ENCODE data around the gene SLC26A5. TPM values are rescaled to one million over a fixed set of nuclear protein-coding genes. Genes with fewer than 3 reads are reported as not detected.
A peak's percentile ranks its signal among the peaks of the same experiment; 100 is the strongest.

The SLC26A5 gene
- total RNA-seq, 4 donors from 2014 or later, result 0.20 to 0.42 TPM; not detected in 2

DNA sequence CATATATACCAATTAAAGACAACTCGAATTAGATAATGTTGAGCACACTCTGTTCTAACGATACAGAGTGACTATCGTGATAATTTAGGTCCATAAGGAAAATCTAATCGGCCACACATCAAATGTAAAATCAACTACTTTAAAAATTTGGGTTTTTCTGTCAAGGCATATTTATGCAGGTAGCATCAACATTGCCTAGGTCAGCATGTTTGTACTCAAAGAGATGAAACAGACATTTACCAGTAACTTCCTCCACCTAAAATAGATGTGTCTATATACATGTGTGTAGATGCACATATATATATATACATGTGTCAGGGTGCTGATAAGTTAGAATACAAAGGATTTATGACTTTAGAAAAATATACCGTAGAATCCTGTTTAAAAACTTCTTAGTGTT, 76.6 kb downstream of the SLC26A5 start:
- TF ChIP-seq, protein P1, sequence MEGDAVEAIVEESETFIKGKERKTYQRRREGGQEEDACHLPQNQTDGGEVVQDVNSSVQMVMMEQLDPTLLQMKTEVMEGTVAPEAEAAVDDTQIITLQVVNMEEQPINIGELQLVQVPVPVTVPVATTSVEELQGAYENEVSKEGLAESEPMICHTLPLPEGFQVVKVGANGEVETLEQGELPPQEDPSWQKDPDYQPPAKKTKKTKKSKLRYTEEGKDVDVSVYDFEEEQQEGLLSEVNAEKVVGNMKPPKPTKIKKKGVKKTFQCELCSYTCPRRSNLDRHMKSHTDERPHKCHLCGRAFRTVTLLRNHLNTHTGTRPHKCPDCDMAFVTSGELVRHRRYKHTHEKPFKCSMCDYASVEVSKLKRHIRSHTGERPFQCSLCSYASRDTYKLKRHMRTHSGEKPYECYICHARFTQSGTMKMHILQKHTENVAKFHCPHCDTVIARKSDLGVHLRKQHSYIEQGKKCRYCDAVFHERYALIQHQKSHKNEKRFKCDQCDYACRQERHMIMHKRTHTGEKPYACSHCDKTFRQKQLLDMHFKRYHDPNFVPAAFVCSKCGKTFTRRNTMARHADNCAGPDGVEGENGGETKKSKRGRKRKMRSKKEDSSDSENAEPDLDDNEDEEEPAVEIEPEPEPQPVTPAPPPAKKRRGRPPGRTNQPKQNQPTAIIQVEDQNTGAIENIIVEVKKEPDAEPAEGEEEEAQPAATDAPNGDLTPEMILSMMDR (IDR thresholded peaks at IDR 0.05), result no peak
- TF ChIP-seq POLR2A (IDR thresholded peaks at IDR 0.05) (no peak), EP300 (IDR thresholded peaks at IDR 0.05) (no peak)

DNA sequence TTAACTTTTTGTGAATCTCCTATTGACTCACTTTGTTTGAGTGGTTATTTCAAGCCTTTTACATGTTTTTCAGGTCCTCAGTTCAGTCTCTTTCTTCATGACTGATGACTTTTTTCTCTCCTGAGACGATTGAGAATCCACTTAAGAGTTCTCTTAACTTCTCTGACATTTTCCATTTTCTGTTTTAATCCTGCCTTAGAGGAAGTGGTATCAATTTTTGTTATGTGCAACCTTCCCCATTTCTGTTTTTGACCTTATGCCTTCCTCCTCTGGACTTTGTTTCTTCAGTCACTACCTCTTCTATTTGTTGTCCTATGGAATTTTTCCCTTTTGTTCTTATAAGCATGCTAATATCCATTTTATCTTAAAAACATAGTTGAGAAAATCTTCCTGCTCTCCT, 96.2 kb downstream of the SLC26A5 start:
- Histone ChIP-seq H3K4me3 (no peak overlapping the region), H3K27ac (no peak overlapping the region), H3K9me3 (no peaks in the 10 kb centered on the region), H3K27me3 (no peaks in the 10 kb centered on the region), H3K36me3 (peaks cover 0 to 27% (median 0%) of the 10 kb centered on the region in 3 donors), H3K4me1 (peaks cover 0 to 67% (median 26%) of the 10 kb centered on the region in 4 donors)
- DNase-seq (ENCODE audit: low spot score in 2 of 2), result no peak
- TF ChIP-seq, protein P1 (IDR thresholded peaks at IDR 0.05), result no peak
- no peak for TF ChIP-seq EP300 (IDR thresholded peaks at IDR 0.05)
- no peak for TF ChIP-seq POLR2A (IDR thresholded peaks at IDR 0.05)
- 55 to 75% methylated on average over 1 of the region's 1 CpG for WGBS, 2 donors

More for the DNA sequence above, 76.6 kb downstream of the SLC26A5 start:
- no peak for DNase-seq (ENCODE audit: low spot score in 2 of 2)
- no peak overlapping the region for H3K27ac ChIP-seq
- 95 to 96% methylated on average over 5 of the region's 5 CpGs for WGBS, 2 donors
- no peaks in the 10 kb centered on the region for H3K4me1 ChIP-seq
- peaks cover 0 to 61% (median 14%) of the 10 kb centered on the region in 3 donors for H3K36me3 ChIP-seq
- H3K4me3 ChIP-seq, result no peak overlapping the region
- H3K9me3 ChIP-seq, result no peaks in the 10 kb centered on the region
- H3K27me3 ChIP-seq, result no peaks in the 10 kb centered on the region

- DNase-seq (ENCODE audit: low spot score in 2 of 2), result no peak
- Histone ChIP-seq H3K4me1 (peaks cover 0 to 68% (median 27%) of the 10 kb centered on the region in 4 donors), H3K4me3 (peak overlapping the region in 2 of 4 donors; percentile 63 to 86), H3K27ac (peak overlapping the region in 1 of 4 donors; percentile 96), H3K27me3 (no peaks in the 10 kb centered on the region), H3K36me3 (peaks cover 0 to 25% (median 0%) of the 10 kb centered on the region in 3 donors), H3K9me3 (no peaks in the 10 kb centered on the region)
- 46 to 52% methylated on average over 2 of the region's 2 CpGs for WGBS, 2 donors
- TF ChIP-seq, protein P1 (IDR thresholded peaks at IDR 0.05), result no peak
- TF ChIP-seq EP300 (IDR thresholded peaks at IDR 0.05) (no peak), POLR2A (IDR thresholded peaks at IDR 0.05) (no peak)
These were observed 97.0 kb downstream of the SLC26A5 start for GRCh38 chr7:103348959-103349358.

DNA sequence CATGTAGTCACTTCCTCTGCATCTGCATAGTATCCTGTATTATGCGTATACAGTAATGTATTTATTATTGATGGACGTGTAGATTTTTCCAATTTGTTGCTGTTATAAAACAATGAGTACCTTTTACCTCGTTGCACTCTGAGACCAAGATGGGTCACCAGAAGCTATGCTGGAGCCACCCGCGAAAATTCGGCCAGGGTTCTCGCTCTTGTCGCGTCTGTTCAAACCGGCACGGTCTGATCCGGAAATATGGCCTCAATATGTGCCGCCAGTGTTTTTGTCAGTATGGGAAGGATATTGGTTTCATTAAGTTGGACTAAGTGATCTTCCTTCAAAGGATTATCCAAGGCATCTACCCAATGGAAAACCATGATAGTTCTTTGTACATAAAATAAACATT, 97.6 kb downstream of the SLC26A5 start:
- no peak for TF ChIP-seq POLR2A (IDR thresholded peaks at IDR 0.05)
- no peak for TF ChIP-seq EP300 (IDR thresholded peaks at IDR 0.05)
- TF ChIP-seq, protein P1 (IDR thresholded peaks at IDR 0.05), result no peak
- DNase-seq (ENCODE audit: low spot score in 2 of 2), result no peak
- Histone ChIP-seq H3K27ac (peak overlapping the region in 3 of 4 donors; percentile 75 to 96 (median 91)), H3K4me3 (peak overlapping the region; percentile 62 to 86 (median 73)), H3K4me1 (peaks cover 0 to 72% (median 31%) of the 10 kb centered on the region in 4 donors), H3K9me3 (no peaks in the 10 kb centered on the region), H3K36me3 (peaks cover 0 to 22% (median 0%) of the 10 kb centered on the region in 3 donors), H3K27me3 (no peaks in the 10 kb centered on the region)
- WGBS, 2 donors, result 19 to 36% methylated on average over 13 of the region's 13 CpGs

- DNase-seq (ENCODE audit: low spot score in 2 of 2), result peak; percentile 57 to 86
- peaks cover 0 to 72% (median 37%) of the 10 kb centered on the region in 4 donors for H3K4me1 ChIP-seq
- WGBS, 2 donors, result 0 to 1% methylated on average over 25 of the region's 25 CpGs
These were observed 98.3 kb downstream of the SLC26A5 start, which contains the start of gene PSMC2 for GRCh38 chr7:103347507-103348267. Gene PSMC2, plus strand, starts transcription at chr7:103347643. Its CDS starts 69 bp downstream, at chr7:103347712.

More at GRCh38 chr7:103347507-103348267, 98.3 kb downstream of the SLC26A5 start, which contains the start of gene PSMC2:
- H3K9me3 ChIP-seq, result no peaks in the 10 kb centered on the region
- H3K36me3 ChIP-seq, result peaks cover 0 to 15% (median 0%) of the 10 kb centered on the region in 3 donors
- no peaks in the 10 kb centered on the region for H3K27me3 ChIP-seq
- peak within 1 kb of the TSS; percentile 62 to 86 (median 73) for H3K4me3 ChIP-seq
- peak within 1 kb of the TSS; percentile 75 to 96 (median 85) for H3K27ac ChIP-seq
- peak in 1 of 2 donors; percentile 88 for TF ChIP-seq EP300 (IDR thresholded peaks at IDR 0.05)
- TF ChIP-seq, protein P1 (IDR thresholded peaks at IDR 0.05), result no peak
- TF ChIP-seq POLR2A (IDR thresholded peaks at IDR 0.05), result peak in 1 of 2 donors; percentile 31
